Measurements from ENCODE around the gene STEAP4.
"Not testable (repeated sequence)": the region's sequence is repeated elsewhere in the genome, so short reads cannot be mapped to it uniquely, and the experiment has no call there.

STEAP4 gene

GRCh38 chr7:88312061-88312663 is 5.5 kb upstream of the STEAP4 start:
- no peak for DNase-seq (ENCODE audit: low spot score)

GRCh38 chr7:88311675-88312036 is 5.0 kb upstream of the STEAP4 start:
- no peak for DNase-seq (ENCODE audit: low spot score)

- no peak for DNase-seq (ENCODE audit: low spot score)
These were observed 4.4 kb upstream of the STEAP4 start for GRCh38 chr7:88310956-88311674.

- DNase-seq (ENCODE audit: low spot score), result no peak
These were observed 3.1 kb upstream of the STEAP4 start for GRCh38 chr7:88309819-88310218.

GRCh38 chr7:88307823-88308222 is 1.1 kb upstream of the STEAP4 start:
- no peak for DNase-seq (ENCODE audit: low spot score)

GRCh38 chr7:88307412-88307811 is 718 bp upstream of the STEAP4 start:
- no peak for DNase-seq (ENCODE audit: low spot score)

GRCh38 chr7:88305044-88305443 is 1.6 kb downstream of the STEAP4 start:
- no peak for DNase-seq (ENCODE audit: low spot score)

GRCh38 chr7:88302486-88302885 is 4.2 kb downstream of the STEAP4 start:
- no peak for DNase-seq (ENCODE audit: low spot score)

GRCh38 chr7:88301924-88302323 is 4.8 kb downstream of the STEAP4 start:
- no peak for DNase-seq (ENCODE audit: low spot score)

- DNase-seq (ENCODE audit: low spot score), result no peak
These were observed 6.2 kb downstream of the STEAP4 start for GRCh38 chr7:88300401-88300945.

GRCh38 chr7:88299126-88299525 is 7.6 kb downstream of the STEAP4 start:
- no peak for DNase-seq (ENCODE audit: low spot score)

GRCh38 chr7:88293866-88294265 is 12.8 kb downstream of the STEAP4 start:
- no peak for DNase-seq (ENCODE audit: low spot score)

GRCh38 chr7:88291398-88292173 is 15.1 kb downstream of the STEAP4 start:
- no peak for DNase-seq (ENCODE audit: low spot score)

GRCh38 chr7:88290491-88290890 is 16.2 kb downstream of the STEAP4 start:
- DNase-seq (ENCODE audit: low spot score), result no peak

GRCh38 chr7:88289564-88290025 is 17.1 kb downstream of the STEAP4 start:
- peak; percentile 66 for DNase-seq (ENCODE audit: low spot score)

GRCh38 chr7:88281749-88282148 is 24.9 kb downstream of the STEAP4 start:
- no peak for DNase-seq (ENCODE audit: low spot score)

GRCh38 chr7:88280801-88281200 is 25.9 kb downstream of the STEAP4 start:
- no peak for DNase-seq (ENCODE audit: low spot score)

- DNase-seq (ENCODE audit: low spot score), result no peak
These were observed 27.4 kb downstream of the STEAP4 start for GRCh38 chr7:88279323-88279722.

GRCh38 chr7:88278881-88279280 is 27.8 kb downstream of the STEAP4 start:
- no peak for DNase-seq (ENCODE audit: low spot score)

GRCh38 chr7:88276605-88277153 is 30.0 kb downstream of the STEAP4 start:
- DNase-seq (ENCODE audit: low spot score), result no peak

- DNase-seq (ENCODE audit: low spot score), result not testable (repeated sequence)
These were observed 31.8 kb downstream of the STEAP4 start for GRCh38 chr7:88274856-88275255.

- no peak for DNase-seq (ENCODE audit: low spot score)
These were observed 37.1 kb downstream of the STEAP4 start for GRCh38 chr7:88269586-88269985.

- no peak for DNase-seq (ENCODE audit: low spot score)
These were observed 37.8 kb downstream of the STEAP4 start for GRCh38 chr7:88268858-88269257.
